ENCODE data around the gene C17orf113.
A peak's percentile ranks its signal among the peaks of the same experiment; 100 is the strongest.

The C17orf113 gene

GRCh38 chr17:42072323-42073187 lies 22.2 kb upstream of the C17orf113 start:
- DNase-seq = no peak

DNA sequence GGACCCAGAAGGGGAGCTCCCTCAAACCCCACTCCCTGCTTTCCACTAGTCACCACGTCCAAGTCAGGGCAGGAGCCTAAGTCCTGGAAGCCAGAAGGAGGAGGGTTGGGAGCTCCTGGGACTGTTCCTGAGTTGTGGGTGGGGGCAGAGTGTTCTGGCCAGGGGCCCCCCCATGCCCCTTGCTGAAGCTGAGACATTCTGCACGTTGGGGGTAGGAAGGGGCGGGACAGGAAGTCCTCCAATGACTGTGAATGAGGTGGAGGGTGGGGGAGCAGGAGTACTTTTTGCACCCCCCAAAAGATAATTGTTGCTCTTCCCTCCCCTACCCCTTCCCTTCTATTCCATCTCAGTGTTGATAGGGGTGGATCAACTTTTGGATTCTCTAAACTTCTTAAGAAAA lies 21.4 kb upstream of the C17orf113 start:
- no peak for DNase-seq

GRCh38 chr17:42068979-42069378 lies 18.6 kb upstream of the C17orf113 start:
- no peak for DNase-seq

GRCh38 chr17:42067371-42068091 lies 17.1 kb upstream of the C17orf113 start:
- DNase-seq = peak; percentile 53 to 54

- DNase-seq = no peak
These were observed 14.8 kb upstream of the C17orf113 start for GRCh38 chr17:42065201-42065600.

- DNase-seq = no peak
These were observed 12.3 kb upstream of the C17orf113 start for GRCh38 chr17:42062681-42063080.

- no peak for DNase-seq
These were observed 11.5 kb upstream of the C17orf113 start for GRCh38 chr17:42061646-42062487.

DNA sequence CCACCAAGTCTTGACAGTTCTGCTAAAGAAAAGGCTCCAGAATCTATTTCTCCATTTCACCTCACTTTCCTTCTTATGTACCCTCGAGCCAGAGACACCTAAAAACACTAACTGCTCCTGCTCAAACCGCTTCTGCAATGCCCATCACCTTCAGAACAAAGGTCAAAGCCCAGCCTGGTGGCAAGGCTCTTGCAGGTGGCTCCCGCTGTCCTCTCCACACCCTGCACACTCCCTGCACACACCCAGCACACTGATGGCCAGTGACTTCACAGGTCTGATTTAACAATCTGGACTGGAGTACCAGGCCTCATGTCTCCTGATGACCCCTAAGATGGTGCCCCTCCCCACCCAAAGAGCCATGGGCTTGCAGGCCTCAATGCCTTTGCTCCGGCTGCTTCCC lies 9.8 kb upstream of the C17orf113 start:
- DNase-seq = no peak

DNA sequence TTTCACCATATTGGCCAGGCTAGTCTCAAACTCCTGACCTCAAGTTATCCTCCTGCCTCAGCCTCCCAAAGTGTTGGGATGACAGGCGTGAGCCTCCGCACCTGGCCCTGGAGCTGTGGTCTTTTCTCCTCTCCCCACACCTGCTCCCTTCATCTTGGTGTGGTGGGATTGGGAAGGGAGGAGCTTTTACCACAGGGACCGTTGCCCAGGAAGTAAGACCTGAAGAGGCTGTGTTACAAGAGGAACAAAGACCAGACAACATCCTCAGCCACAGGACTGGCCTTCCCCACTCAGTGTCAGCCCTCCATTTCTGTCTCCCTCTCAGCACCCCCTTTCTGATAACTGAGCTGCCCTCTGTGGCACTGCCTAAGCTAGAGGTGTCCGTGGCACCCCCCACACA lies 9.4 kb upstream of the C17orf113 start:
- no peak for DNase-seq

DNA sequence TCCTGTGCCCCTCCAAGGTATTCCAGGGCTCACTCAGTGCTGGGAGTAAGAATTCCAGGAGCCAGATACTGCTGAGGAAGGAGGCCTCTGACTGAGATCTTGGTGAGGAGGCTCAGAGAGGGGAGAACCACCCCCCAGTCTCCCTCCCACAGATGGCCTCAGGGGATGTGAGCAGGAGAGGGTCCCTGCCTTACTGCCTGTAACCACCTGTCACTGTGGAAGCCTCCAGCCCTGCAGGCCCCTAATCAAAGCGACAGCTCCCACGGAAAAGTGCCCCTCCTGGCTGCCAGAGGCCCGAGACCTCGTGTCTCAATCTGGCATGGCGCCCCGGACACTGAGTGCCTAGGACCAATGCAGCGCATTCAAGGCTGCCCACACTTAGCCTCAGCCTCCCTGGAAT lies 7.7 kb upstream of the C17orf113 start:
- no peak for DNase-seq

GRCh38 chr17:42056635-42057034 lies 6.2 kb upstream of the C17orf113 start:
- no peak for DNase-seq

- no peak for DNase-seq
These were observed 5.1 kb upstream of the C17orf113 start for GRCh38 chr17:42055496-42055895.

DNA sequence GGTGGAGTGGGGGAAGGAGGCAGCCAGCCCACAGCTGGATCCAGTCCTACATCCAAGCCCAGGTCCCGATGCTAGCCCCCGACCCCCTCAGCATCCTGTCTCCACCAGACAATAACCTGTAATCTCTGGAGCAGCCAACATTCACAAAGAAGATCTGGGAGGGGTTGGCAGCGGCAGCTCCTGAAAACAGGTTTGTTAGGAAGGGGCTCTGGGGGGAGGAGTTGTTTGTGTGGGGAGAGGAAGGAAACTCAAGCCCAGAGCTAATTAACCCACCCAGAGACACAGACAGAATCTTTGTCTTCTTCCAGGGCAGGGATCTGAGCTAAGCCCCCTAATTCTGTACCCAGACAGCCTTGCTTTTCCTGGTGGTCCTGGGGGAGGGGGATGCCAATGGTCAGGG lies 4.6 kb upstream of the C17orf113 start:
- DNase-seq = peak in 1 of 2 experiments; percentile 16

DNA sequence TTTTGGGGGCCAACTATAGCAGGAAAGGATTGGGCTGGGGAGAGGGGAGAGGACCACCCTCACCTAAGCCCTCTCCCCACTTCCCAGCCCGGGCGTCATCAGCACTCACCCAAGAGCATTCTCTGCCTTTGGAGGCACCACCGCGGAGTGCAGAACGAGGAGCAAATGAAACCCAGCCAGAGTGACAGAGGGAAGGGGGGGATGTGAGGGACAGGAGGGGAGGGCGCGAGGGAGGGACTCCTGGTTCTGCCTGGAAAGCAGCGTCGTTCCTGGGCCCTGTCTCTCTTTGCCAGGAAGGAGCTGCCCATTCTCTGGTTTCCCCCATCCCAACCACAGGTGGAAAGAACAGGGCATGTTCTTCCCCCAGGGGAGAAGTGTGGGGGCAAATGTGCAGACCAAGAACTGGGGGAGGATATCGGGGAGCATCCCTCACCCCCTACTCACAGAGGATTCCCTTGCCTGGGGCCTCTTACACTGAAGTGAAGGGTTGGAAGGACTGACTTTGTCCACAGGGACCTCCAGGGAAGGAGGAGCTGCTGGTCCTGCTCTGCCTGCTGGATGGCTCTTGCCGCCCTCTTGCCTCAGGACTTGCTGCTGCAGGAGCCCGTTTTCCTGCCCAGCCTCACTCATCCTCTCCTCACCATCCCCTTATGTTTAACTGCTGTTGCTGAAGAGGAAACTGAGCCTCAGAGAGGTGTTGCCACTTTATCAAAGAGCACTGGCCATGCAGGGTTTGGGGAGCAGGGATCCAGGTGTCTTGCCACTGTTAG lies 3.5 kb upstream of the C17orf113 start:
- no peak for DNase-seq

GRCh38 chr17:42052346-42052877 lies 2.0 kb upstream of the C17orf113 start:
- DNase-seq = no peak

DNA sequence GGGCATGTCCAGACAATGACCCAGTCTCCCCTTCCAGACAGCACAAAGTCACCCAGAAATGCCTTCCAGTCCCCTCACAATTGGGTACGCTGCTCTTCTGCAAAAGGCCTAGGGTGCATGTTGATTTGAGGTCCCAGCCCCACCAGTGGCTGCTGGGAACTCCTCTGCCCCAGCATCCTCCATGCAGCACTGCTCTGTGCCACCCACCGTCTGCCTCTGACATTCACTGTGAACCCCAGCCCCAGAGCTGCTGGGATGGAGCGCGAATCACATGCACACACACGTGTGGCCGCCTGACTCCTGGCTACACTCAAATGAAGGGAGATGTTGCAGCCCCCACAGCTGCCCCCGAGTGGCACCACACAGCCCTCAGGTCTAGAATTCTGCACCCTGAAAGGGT lies 1.2 kb upstream of the C17orf113 start:
- no peak for DNase-seq

DNA sequence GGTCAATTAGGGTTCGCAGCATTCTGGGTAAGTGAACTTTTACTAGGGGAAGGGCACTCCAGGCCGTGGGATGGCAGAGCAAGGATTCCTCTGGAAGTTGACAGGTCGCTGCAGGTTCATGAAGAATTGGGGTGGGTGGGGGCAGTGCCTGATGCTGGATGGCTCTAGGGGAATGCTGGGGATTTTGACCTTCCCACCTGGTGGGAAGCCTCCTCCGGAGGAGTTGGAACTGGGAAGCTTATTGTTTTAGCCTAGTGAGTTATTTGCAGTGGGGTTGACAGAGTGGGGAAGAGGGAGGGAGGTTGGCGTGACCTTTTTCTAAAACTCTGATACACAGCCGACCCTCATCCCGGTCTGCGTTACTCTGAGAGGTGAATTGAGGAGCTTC lies 606 bp upstream of the C17orf113 start:
- DNase-seq = no peak

- DNase-seq = no peak
These were observed 488 bp downstream of the C17orf113 start for GRCh38 chr17:42049834-42050392.

DNA sequence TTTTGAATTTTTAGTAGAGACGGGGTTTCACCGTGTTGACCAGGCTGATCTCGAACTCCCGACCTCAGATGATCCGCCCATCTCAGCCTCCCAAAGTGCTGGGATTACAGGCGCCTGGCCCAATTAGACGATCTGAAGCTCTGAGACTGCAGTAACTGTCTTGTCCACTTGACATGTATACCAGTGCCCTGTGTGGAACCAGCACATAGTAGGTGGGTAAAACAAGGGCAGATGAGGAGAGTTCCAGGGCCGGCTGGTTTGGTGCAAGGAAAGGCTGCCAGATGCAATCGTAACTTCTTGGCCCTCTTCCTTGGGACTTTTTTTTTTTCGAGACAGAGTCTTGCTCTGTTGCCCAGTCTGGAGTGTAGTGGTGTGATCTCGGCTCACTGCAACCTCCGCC lies 3.1 kb downstream of the C17orf113 start:
- DNase-seq = no peak

DNA sequence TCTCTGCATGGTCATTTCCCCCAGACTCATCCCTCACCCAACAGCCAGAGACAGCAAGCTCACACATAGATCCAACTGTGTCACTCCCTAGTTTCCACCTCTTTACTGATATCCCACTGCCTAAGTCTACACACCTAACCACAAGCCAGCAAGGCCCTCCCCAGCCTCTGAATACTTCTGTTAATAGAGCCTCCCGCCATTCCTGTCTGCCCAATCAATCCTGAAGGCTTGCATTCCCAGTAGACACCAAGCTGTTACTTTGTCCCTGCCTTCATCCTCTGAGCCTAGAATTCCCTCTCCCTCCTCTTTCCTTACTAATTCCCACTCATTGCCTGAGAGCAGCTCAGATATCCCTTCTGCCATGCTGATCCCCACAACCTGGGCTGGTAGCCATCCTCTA lies 4.7 kb downstream of the C17orf113 start:
- no peak for DNase-seq

DNA sequence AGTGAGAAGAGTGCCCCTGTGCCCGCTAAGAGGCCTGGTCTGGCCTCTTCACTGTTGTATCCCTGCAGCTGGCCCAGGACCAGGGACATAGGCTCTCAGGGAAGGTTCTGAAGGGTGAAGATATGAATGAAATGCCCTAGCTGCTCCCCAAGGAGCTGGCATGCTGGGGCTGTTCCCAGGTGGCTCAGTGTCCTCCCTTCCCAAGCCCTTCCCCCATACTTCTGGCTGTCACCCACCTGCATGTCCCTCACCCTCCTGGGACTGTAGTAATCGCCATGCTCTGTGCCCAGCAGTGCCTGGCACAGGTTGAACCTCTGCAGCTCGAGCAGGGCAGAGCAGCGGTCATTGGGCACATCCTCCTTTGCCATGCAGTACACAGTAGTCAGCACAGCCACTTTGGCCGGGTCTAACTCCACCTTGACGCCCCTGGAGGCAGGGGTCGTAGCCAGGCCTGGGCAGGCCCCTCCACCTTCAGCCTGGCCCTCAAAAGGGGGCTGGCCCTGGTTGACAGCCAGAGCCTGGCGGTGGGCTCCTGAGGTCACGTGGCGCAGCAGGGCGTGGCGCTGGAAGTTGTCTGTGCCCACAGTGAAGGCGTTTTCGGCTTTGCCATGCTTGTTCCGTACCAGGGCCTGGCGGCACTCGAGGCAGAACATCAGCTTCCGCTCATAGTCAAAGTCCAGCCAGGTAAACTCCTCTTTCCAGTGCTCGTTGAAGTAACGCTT lies 7.6 kb downstream of the C17orf113 start:
- no peak for DNase-seq
